Stomach (tissue), 4 donors: ENCODE measurements around the gene BMP10.

Source experiments
- CTCF ChIP-seq, 7 experiments: fragments of 450-650 bp in 4 of 7; fragments of 200-600 bp in 3 of 7; sonication (generic) in 3 of 7; IDR thresholded peaks; one replicate each; pipeline ENCODE4 v1.5.1; 2016 to 2019; ENCODE audit warnings: antibody characterized with exemption in 7 of 7, control low read depth in 2 of 7, mild to moderate bottlenecking in 1 of 7
- POLR2A ChIP-seq, 4 donors: fragments of 450-650 bp; IDR thresholded peaks; one replicate each; pipeline ENCODE4 v1.6.1; 2016; ENCODE audit warnings: antibody characterized with exemption in 4 of 4, control low read depth in 2 of 4, mild to moderate bottlenecking in 1 of 4, moderate library complexity in 1 of 4

- TF ChIP-seq POLR2A (IDR thresholded peaks at IDR 0.05) = no peak
- TF ChIP-seq CTCF (IDR thresholded peaks at IDR 0.05) = no peak
Measured at GRCh38 chr2:68911709-68912108, 40.5 kb upstream of the BMP10 start.
